HEK293 (cell line): ENCODE results near the gene GIGYF1.

ENCODE experiments used
- HOXD13 ChIP-seq: sonication (generic); formaldehyde crosslinking; IDR thresholded peaks from 2 replicates; pipeline ENCODE4 v1.8.0; 2022; ENCODE audit warnings: missing genetic modification reagents, borderline replicate concordance
- KLF7 ChIP-seq: fragments of 450-650 bp; formaldehyde crosslinking; IDR thresholded peaks from 2 replicates; pipeline ENCODE4 v1.5.1; 2016; ENCODE audit warnings: missing biosample characterization, missing genetic modification characterization, borderline replicate concordance
- MYNN ChIP-seq: fragments of 450-650 bp; formaldehyde crosslinking; IDR thresholded peaks from 2 replicates; pipeline ENCODE4 v1.5.1; 2016; ENCODE audit warnings: missing biosample characterization, missing genetic modification characterization, borderline replicate concordance
- PBX3 ChIP-seq: sonication (generic); formaldehyde crosslinking; IDR thresholded peaks from 2 replicates; pipeline ENCODE4 v1.8.1; 2022; ENCODE audit warnings: mild to moderate bottlenecking, moderate library complexity, missing genetic modification reagents
- SALL2 ChIP-seq: fragments of 450-650 bp; formaldehyde crosslinking; IDR thresholded peaks from 2 replicates; pipeline ENCODE4 v1.5.0; 2017; ENCODE audit warnings: missing biosample characterization, mild to moderate bottlenecking, missing genetic modification characterization, borderline replicate concordance
- SCRT2 ChIP-seq: fragments of 450-650 bp; formaldehyde crosslinking; IDR thresholded peaks from 2 replicates; pipeline ENCODE4 v1.5.1; 2016; ENCODE audit warnings: missing biosample characterization, missing genetic modification characterization
- SP2 ChIP-seq: fragments of 450-650 bp; formaldehyde crosslinking; IDR thresholded peaks from 2 replicates; pipeline ENCODE4 v1.5.1; 2016; ENCODE audit warnings: missing biosample characterization, missing genetic modification characterization
- ZBTB49 ChIP-seq: fragments of 450-650 bp; formaldehyde crosslinking; IDR thresholded peaks from 2 replicates; pipeline ENCODE4 v1.5.1; 2016; ENCODE audit warnings: missing biosample characterization, missing genetic modification characterization, low read depth
- ZBTB7A ChIP-seq: fragments of 450-650 bp; formaldehyde crosslinking; IDR thresholded peaks from 2 replicates; pipeline ENCODE4 v1.5.1; 2016; ENCODE audit warnings: low read depth, missing biosample characterization, missing genetic modification characterization
- ZEB2 ChIP-seq: fragments of 450-650 bp; formaldehyde crosslinking; IDR thresholded peaks from 2 replicates; pipeline ENCODE4 v1.5.1; 2016; ENCODE audit warnings: missing biosample characterization, missing genetic modification characterization
- ZNF10 ChIP-seq: fragments of 450-650 bp; formaldehyde crosslinking; IDR thresholded peaks from 2 replicates; pipeline ENCODE4 v1.5.1; 2017; ENCODE audit warnings: missing biosample characterization, missing genetic modification characterization
- ZNF121 ChIP-seq: fragments of 450-650 bp; formaldehyde crosslinking; IDR thresholded peaks from 2 replicates; pipeline ENCODE4 v1.5.1; 2016; ENCODE audit warnings: missing biosample characterization, missing genetic modification characterization
- ZNF146 ChIP-seq: fragments of 450-650 bp; formaldehyde crosslinking; IDR thresholded peaks from 2 replicates; pipeline ENCODE4 v1.5.1; 2016; ENCODE audit warnings: missing biosample characterization, missing genetic modification characterization
- ZNF155 ChIP-seq: fragments of 450-650 bp; formaldehyde crosslinking; IDR thresholded peaks from 2 replicates; pipeline ENCODE4 v1.5.1; 2016; ENCODE audit warnings: missing biosample characterization, missing genetic modification characterization
- ZNF214 ChIP-seq: fragments of 450-650 bp; formaldehyde crosslinking; IDR thresholded peaks from 2 replicates; pipeline ENCODE4 v1.5.1; 2017; ENCODE audit warnings: missing biosample characterization, mild to moderate bottlenecking, missing genetic modification characterization, borderline replicate concordance
- ZNF324 ChIP-seq: fragments of 450-650 bp; formaldehyde crosslinking; IDR thresholded peaks from 2 replicates; pipeline ENCODE4 v1.5.1; 2016; ENCODE audit warnings: missing biosample characterization, missing genetic modification characterization
- ZNF423 ChIP-seq: fragments of 450-650 bp; formaldehyde crosslinking; IDR thresholded peaks from 2 replicates; pipeline ENCODE4 v1.5.1; 2016; ENCODE audit warnings: missing biosample characterization, missing genetic modification characterization
- ZNF514 ChIP-seq: fragments of 450-650 bp; formaldehyde crosslinking; IDR thresholded peaks from 2 replicates; pipeline ENCODE4 v1.5.1; 2016; ENCODE audit warnings: missing biosample characterization, missing genetic modification characterization
- ZNF600 ChIP-seq: fragments of 450-650 bp; formaldehyde crosslinking; IDR thresholded peaks from 2 replicates; pipeline ENCODE4 v1.5.1; 2016; ENCODE audit warnings: missing biosample characterization, missing genetic modification characterization
- ZNF621 ChIP-seq: fragments of 450-650 bp; formaldehyde crosslinking; IDR thresholded peaks from 2 replicates; pipeline ENCODE4 v1.5.1; 2017; ENCODE audit warnings: missing biosample characterization, missing genetic modification characterization
- ZNF624 ChIP-seq: fragments of 450-650 bp; formaldehyde crosslinking; IDR thresholded peaks from 2 replicates; pipeline ENCODE4 v1.5.1; 2017; ENCODE audit warnings: missing biosample characterization, missing genetic modification characterization
- ZNF664 ChIP-seq: fragments of 450-650 bp; formaldehyde crosslinking; IDR thresholded peaks from 2 replicates; pipeline ENCODE4 v1.5.1; 2016; ENCODE audit warnings: missing biosample characterization, missing genetic modification characterization
- TF ChIP-seq, protein P1 (sequence below): fragments of 450-650 bp; formaldehyde crosslinking; IDR thresholded peaks from 2 replicates; pipeline ENCODE4 v1.5.1; 2016; ENCODE audit warnings: missing biosample characterization, missing genetic modification characterization, borderline replicate concordance
- TF ChIP-seq, protein P2 (sequence below): fragments of 450-650 bp; formaldehyde crosslinking; IDR thresholded peaks from 2 replicates; pipeline ENCODE4 v1.5.1; 2016; ENCODE audit warnings: missing biosample characterization, missing genetic modification characterization, low read depth
- TF ChIP-seq, protein P3 (sequence below): fragments of 450-650 bp; IDR thresholded peaks from 2 replicates; pipeline ENCODE4 v1.5.1; 2018; ENCODE audit warnings: missing biosample characterization, mild to moderate bottlenecking, missing genetic modification characterization
- TF ChIP-seq, protein P4 (sequence below): fragments of 450-650 bp; formaldehyde crosslinking; IDR thresholded peaks from 2 replicates; pipeline ENCODE4 v1.5.1; 2016; ENCODE audit warnings: missing biosample characterization, missing genetic modification characterization

Gene GIGYF1

GRCh38 chr7:100655908-100656674, 38.0 kb downstream of the GIGYF1 start, which contains the start of gene ACTL6B (continued):
- TF ChIP-seq ZNF214 (tag by site-specific recombination) = no peak
- no peak for TF ChIP-seq ZNF514 (tag by site-specific recombination)
- no peak for TF ChIP-seq ZNF600 (tag by site-specific recombination)
- no peak for TF ChIP-seq ZNF423
- TF ChIP-seq HOXD13 (CRISPR knock-in tag) = no peak
- TF ChIP-seq, protein P1, sequence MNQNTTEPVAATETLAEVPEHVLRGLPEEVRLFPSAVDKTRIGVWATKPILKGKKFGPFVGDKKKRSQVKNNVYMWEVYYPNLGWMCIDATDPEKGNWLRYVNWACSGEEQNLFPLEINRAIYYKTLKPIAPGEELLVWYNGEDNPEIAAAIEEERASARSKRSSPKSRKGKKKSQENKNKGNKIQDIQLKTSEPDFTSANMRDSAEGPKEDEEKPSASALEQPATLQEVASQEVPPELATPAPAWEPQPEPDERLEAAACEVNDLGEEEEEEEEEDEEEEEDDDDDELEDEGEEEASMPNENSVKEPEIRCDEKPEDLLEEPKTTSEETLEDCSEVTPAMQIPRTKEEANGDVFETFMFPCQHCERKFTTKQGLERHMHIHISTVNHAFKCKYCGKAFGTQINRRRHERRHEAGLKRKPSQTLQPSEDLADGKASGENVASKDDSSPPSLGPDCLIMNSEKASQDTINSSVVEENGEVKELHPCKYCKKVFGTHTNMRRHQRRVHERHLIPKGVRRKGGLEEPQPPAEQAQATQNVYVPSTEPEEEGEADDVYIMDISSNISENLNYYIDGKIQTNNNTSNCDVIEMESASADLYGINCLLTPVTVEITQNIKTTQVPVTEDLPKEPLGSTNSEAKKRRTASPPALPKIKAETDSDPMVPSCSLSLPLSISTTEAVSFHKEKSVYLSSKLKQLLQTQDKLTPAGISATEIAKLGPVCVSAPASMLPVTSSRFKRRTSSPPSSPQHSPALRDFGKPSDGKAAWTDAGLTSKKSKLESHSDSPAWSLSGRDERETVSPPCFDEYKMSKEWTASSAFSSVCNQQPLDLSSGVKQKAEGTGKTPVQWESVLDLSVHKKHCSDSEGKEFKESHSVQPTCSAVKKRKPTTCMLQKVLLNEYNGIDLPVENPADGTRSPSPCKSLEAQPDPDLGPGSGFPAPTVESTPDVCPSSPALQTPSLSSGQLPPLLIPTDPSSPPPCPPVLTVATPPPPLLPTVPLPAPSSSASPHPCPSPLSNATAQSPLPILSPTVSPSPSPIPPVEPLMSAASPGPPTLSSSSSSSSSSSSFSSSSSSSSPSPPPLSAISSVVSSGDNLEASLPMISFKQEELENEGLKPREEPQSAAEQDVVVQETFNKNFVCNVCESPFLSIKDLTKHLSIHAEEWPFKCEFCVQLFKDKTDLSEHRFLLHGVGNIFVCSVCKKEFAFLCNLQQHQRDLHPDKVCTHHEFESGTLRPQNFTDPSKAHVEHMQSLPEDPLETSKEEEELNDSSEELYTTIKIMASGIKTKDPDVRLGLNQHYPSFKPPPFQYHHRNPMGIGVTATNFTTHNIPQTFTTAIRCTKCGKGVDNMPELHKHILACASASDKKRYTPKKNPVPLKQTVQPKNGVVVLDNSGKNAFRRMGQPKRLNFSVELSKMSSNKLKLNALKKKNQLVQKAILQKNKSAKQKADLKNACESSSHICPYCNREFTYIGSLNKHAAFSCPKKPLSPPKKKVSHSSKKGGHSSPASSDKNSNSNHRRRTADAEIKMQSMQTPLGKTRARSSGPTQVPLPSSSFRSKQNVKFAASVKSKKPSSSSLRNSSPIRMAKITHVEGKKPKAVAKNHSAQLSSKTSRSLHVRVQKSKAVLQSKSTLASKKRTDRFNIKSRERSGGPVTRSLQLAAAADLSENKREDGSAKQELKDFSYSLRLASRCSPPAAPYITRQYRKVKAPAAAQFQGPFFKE (tag by site-specific recombination) = no peak
- TF ChIP-seq, protein P2, sequence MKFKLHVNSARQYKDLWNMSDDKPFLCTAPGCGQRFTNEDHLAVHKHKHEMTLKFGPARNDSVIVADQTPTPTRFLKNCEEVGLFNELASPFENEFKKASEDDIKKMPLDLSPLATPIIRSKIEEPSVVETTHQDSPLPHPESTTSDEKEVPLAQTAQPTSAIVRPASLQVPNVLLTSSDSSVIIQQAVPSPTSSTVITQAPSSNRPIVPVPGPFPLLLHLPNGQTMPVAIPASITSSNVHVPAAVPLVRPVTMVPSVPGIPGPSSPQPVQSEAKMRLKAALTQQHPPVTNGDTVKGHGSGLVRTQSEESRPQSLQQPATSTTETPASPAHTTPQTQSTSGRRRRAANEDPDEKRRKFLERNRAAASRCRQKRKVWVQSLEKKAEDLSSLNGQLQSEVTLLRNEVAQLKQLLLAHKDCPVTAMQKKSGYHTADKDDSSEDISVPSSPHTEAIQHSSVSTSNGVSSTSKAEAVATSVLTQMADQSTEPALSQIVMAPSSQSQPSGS (tag by site-specific recombination) = no peak
- TF ChIP-seq ZBTB49 (tag by site-specific recombination) = no peak
- 0 out of 2 replicates have a peak, but pooled peaks have one; percentile 28 for TF ChIP-seq MYNN (tag by site-specific recombination)
- no peak for TF ChIP-seq ZBTB7A (tag by site-specific recombination)
- no peak for TF ChIP-seq ZNF121 (tag by site-specific recombination)
- no peak for TF ChIP-seq ZNF10 (tag by site-specific recombination)
- TF ChIP-seq ZEB2 = 0 out of 2 replicates have a peak, but pooled peaks have one; percentile 54
- TF ChIP-seq ZNF624 (tag by site-specific recombination) = no peak
- TF ChIP-seq, protein P3, sequence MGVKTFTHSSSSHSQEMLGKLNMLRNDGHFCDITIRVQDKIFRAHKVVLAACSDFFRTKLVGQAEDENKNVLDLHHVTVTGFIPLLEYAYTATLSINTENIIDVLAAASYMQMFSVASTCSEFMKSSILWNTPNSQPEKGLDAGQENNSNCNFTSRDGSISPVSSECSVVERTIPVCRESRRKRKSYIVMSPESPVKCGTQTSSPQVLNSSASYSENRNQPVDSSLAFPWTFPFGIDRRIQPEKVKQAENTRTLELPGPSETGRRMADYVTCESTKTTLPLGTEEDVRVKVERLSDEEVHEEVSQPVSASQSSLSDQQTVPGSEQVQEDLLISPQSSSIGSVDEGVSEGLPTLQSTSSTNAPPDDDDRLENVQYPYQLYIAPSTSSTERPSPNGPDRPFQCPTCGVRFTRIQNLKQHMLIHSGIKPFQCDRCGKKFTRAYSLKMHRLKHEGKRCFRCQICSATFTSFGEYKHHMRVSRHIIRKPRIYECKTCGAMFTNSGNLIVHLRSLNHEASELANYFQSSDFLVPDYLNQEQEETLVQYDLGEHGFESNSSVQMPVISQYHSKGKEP = no peak
- TF ChIP-seq, protein P4, sequence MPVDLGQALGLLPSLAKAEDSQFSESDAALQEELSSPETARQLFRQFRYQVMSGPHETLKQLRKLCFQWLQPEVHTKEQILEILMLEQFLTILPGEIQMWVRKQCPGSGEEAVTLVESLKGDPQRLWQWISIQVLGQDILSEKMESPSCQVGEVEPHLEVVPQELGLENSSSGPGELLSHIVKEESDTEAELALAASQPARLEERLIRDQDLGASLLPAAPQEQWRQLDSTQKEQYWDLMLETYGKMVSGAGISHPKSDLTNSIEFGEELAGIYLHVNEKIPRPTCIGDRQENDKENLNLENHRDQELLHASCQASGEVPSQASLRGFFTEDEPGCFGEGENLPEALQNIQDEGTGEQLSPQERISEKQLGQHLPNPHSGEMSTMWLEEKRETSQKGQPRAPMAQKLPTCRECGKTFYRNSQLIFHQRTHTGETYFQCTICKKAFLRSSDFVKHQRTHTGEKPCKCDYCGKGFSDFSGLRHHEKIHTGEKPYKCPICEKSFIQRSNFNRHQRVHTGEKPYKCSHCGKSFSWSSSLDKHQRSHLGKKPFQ (tag by site-specific recombination) = no peak
- TF ChIP-seq ZNF155 (tag by site-specific recombination) = no peak
- TF ChIP-seq ZNF146 (tag by site-specific recombination) = no peak
- TF ChIP-seq ZNF664 = no peak
- peak; percentile 91 for TF ChIP-seq SP2 (tag by site-specific recombination)
- no peak for TF ChIP-seq ZNF621 (tag by site-specific recombination)
- TF ChIP-seq PBX3 = no peak
- no peak for TF ChIP-seq KLF7
- TF ChIP-seq SCRT2 = no peak
- TF ChIP-seq SALL2 = no peak
- no peak for TF ChIP-seq ZNF324 (tag by site-specific recombination)
